ENCODE measurements around the gene SLC4A3. TPM values are rescaled to one million over a fixed set of nuclear protein-coding genes. Genes with fewer than 3 reads are reported as not detected.

SLC4A3 gene
- total and polyA plus RNA-seq, 2 donors (not counting 3 experiments of a cell fraction or from before 2014, with no cell fraction given): 0.29 to 0.35 TPM

GRCh38 chr2:219662566-219662965 lies 35.1 kb downstream of the SLC4A3 start:
- Histone ChIP-seq H3K79me2 (ENCODE audit: control insufficient read depth, insufficient read depth, low read length) (no peaks in the 10 kb centered on the region), H3K27ac (ENCODE audit: insufficient read depth, low read depth, low read length) (no peak overlapping the region), H3K9me1 (replicated peaks; ENCODE audit: control insufficient read depth, extremely low read depth, insufficient read depth, low read length) (no peaks in the 10 kb centered on the region), H3K9me3 (replicated peaks; ENCODE audit: control insufficient read depth, insufficient read depth, low read length) (no peaks in the 10 kb centered on the region), H3K9ac (replicated peaks; ENCODE audit: extremely low read depth, insufficient read depth, low read length) (no peak overlapping the region), H3K4me3 (replicated peaks in 1 of 3; ENCODE audit: insufficient read depth in 1 of 3, low read depth in 1 of 3, low read length in 3 of 3) (no peak overlapping the region), H3K4me1 (ENCODE audit: control insufficient read depth, extremely low read depth, insufficient read depth, low read length) (no peaks in the 10 kb centered on the region), H4K20me1 (replicated peaks; ENCODE audit: control insufficient read depth, extremely low read depth, insufficient read depth, low read length) (no peaks in the 10 kb centered on the region), H3K36me3 (ENCODE audit: control insufficient read depth in 2 of 2, extremely low read depth in 1 of 2, insufficient read depth in 2 of 2, low read length in 2 of 2) (no peaks in the 10 kb centered on the region), H3K4me2 (ENCODE audit: insufficient read depth, low read length) (no peak overlapping the region), H2AFZ (ENCODE audit: low read depth, low read length) (no peak overlapping the region), H3K27me3 (ENCODE audit: control insufficient read depth in 2 of 2, insufficient read depth in 2 of 2, low read length in 2 of 2) (peaks cover 0 to 1% of the 10 kb centered on the region in 2 experiments)
- CTCF ChIA-PET: no interaction called here
- POLR2A ChIA-PET: no interaction called here
- no TSS peak for BruUV-seq (replicated peaks)
- dilution Hi-C loops (cut with MboI; ENCODE audit: extremely low pct_ligation_motif_present, low sequenced_read_pairs): no loop called here
- DNase-seq (ENCODE audit: low read depth, low spot score) (no peak), FAIRE-seq (no peak)
- intact Hi-C loops (cut with micrococcal nuclease): no loop called here
- TF ChIP-seq FOS (IDR thresholded peaks at IDR 0.05; ENCODE audit: borderline replicate concordance, insufficient read depth, low read length) (no peak), EZH2 (IDR thresholded peaks at IDR 0.05; ENCODE audit: borderline replicate concordance, low read depth, low read length, severe bottlenecking) (no peak), MYC (IDR thresholded peaks at IDR 0.05; ENCODE audit: low read depth, low read length) (no peak)

- POLR2A ChIA-PET: no interaction called here
- H2AFZ ChIP-seq (ENCODE audit: low read depth, low read length): no peak overlapping the region
- no peaks in the 10 kb centered on the region for H4K20me1 ChIP-seq (replicated peaks; ENCODE audit: control insufficient read depth, extremely low read depth, insufficient read depth, low read length)
- H3K79me2 ChIP-seq (ENCODE audit: control insufficient read depth, insufficient read depth, low read length): no peaks in the 10 kb centered on the region
- H3K9me3 ChIP-seq (replicated peaks; ENCODE audit: control insufficient read depth, insufficient read depth, low read length): no peaks in the 10 kb centered on the region
- H3K27me3 ChIP-seq (ENCODE audit: control insufficient read depth in 2 of 2, insufficient read depth in 2 of 2, low read length in 2 of 2): peaks cover 0 to 1% of the 10 kb centered on the region in 2 experiments
- TF ChIP-seq POLR2AphosphoS5 (IDR thresholded peaks at IDR 0.05; ENCODE audit: insufficient read depth, low read depth, low read length): no peak
- TF ChIP-seq JUN (IDR thresholded peaks at IDR 0.05; ENCODE audit: borderline replicate concordance, insufficient read depth, insufficient read length, low read depth): no peak
- TF ChIP-seq POLR2A (IDR thresholded peaks at IDR 0.05; ENCODE audit: low read depth, low read length): no peak
- TF ChIP-seq CTCF (IDR thresholded peaks at IDR 0.05; ENCODE audit: extremely low read depth in 1 of 2, insufficient read depth in 1 of 2, low read depth in 1 of 2, low read length in 2 of 2): no peak
- TF ChIP-seq MYC (IDR thresholded peaks at IDR 0.05; ENCODE audit: low read depth, low read length): no peak
- TF ChIP-seq MAX (IDR thresholded peaks at IDR 0.05; ENCODE audit: insufficient read depth, insufficient read length): no peak
- TF ChIP-seq FOS (IDR thresholded peaks at IDR 0.05; ENCODE audit: borderline replicate concordance, insufficient read depth, low read length): no peak
- CTCF ChIA-PET: no interaction called here
- FAIRE-seq: no peak
- DNase-seq (ENCODE audit: low read depth, low spot score): no peak
- H3K4me3 ChIP-seq (replicated peaks in 1 of 3; ENCODE audit: insufficient read depth in 1 of 3, low read depth in 1 of 3, low read length in 3 of 3): no peak overlapping the region
- dilution Hi-C loops (cut with MboI; ENCODE audit: extremely low pct_ligation_motif_present, low sequenced_read_pairs): no loop called here
- H3K4me1 ChIP-seq (ENCODE audit: control insufficient read depth, extremely low read depth, insufficient read depth, low read length): no peaks in the 10 kb centered on the region
- intact Hi-C loops (cut with micrococcal nuclease): no loop called here
- no peak overlapping the region for H3K4me2 ChIP-seq (ENCODE audit: insufficient read depth, low read length)
- BruUV-seq (replicated peaks): no TSS peak
- no peak overlapping the region for H3K9ac ChIP-seq (replicated peaks; ENCODE audit: extremely low read depth, insufficient read depth, low read length)
- H3K9me1 ChIP-seq (replicated peaks; ENCODE audit: control insufficient read depth, extremely low read depth, insufficient read depth, low read length): no peaks in the 10 kb centered on the region
- H3K27ac ChIP-seq (ENCODE audit: insufficient read depth, low read depth, low read length): no peak overlapping the region
- H3K36me3 ChIP-seq (ENCODE audit: control insufficient read depth in 2 of 2, extremely low read depth in 1 of 2, insufficient read depth in 2 of 2, low read length in 2 of 2): no peaks in the 10 kb centered on the region
Measured at GRCh38 chr2:219663116-219663762, 35.8 kb downstream of the SLC4A3 start.
